Cardiac muscle cell (in vitro differentiated cells and primary cell): ENCODE measurements around the gene SLC6A3. TPM values are rescaled to one million over a fixed set of nuclear protein-coding genes. Genes with fewer than 3 reads are reported as not detected.

Source experiments
- DNase-seq, 2 donors: peaks; one replicate each; pipeline versions ENCODE4 v3.0.0 to v3.0.0-alpha.2; 2010 to 2017; ENCODE audit warnings: low read depth in 1 of 2, low spot score in 1 of 2
- H3K27ac ChIP-seq: fragments of 200-600 bp; sonication (generic); 2 replicates; pipeline ENCODE4 v1.5.1; 2016
- H3K27me3 ChIP-seq: fragments of 200-600 bp; sonication (generic); 2 replicates; pipeline ENCODE4 v1.6.0; 2016; ENCODE audit warnings: control low read depth
- H3K36me3 ChIP-seq: fragments of 200-600 bp; sonication (generic); 2 replicates; pipeline ENCODE4 v1.5.1; 2016; ENCODE audit warnings: control low read depth
- H3K4me1 ChIP-seq: fragments of 200-600 bp; sonication (generic); 2 replicates; pipeline ENCODE4 v1.8.1; 2017; ENCODE audit warnings: low read depth, mild to moderate bottlenecking, mixed run types
- H3K4me3 ChIP-seq: fragments of 200-600 bp; sonication (generic); 2 replicates; pipeline ENCODE4 v1.5.1; 2016; ENCODE audit warnings: mild to moderate bottlenecking
- H3K9me3 ChIP-seq: fragments of 200-600 bp; sonication (generic); 2 replicates; pipeline ENCODE4 v1.5.1; 2017; ENCODE audit warnings: low read depth, mild to moderate bottlenecking, control low read depth
- polyA plus RNA-seq: library from polyadenylated mRNA; unstranded; fragments of >200 nt; fragmentation: Nextera tagmentation; extraction: Ambion mirVana; gene quantifications from 2 replicates; pipeline ENCODE4 v1.2.1, GENCODE V29; 2016
- total RNA-seq: library from RNA; depleted of rRNA; stranded (reverse); fragments of >200 nt; gene quantifications from 2 replicates; pipeline ENCODE4 v1.2.3, GENCODE V29; 2016
- TF ChIP-seq, protein P1 (sequence below): IDR thresholded peaks from 2 replicates; pipeline ENCODE4 v1.5.1; 2012; ENCODE audit warnings: low read depth, mild to moderate bottlenecking, low read length

Gene SLC6A3
- total and polyA plus RNA-seq, 2 experiments from 2014 or later, result not detected

DNA sequence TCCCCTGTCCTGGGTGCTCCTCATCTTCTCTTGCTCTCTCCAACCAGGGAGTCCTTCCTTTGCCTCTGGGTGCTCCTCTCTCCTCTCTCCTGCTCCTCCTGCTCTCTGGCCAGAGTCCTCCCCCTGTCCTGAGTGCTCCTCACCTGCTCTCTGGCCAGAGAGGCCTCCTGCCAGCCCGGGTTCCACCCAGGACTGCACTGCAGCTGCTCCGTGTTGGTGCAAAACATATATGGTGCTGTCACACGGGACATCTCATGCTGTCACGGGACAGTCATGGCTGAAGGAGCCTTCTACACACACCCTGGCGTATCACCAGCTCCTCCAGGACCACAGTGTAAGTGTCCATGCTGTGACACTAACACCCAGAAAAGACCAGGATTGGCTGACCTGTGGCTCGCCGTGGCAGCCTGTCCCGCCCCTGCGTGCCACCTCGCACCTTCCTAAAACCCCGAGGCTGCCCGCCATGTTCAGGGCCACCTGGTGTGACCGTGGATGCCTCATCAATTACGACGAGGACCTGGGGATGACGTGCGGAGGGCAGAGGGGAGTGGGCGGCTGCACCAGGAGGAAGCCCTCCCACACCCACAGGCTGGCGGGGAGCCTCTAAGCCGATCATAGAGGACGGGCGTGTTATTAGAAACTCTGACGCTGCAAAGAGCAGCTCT lies 27.9 kb upstream of the SLC6A3 start:
- Histone ChIP-seq H3K4me1 (no peaks in the 10 kb centered on the region), H3K27ac (no peak overlapping the region), H3K27me3 (no peaks in the 10 kb centered on the region), H3K9me3 (no peaks in the 10 kb centered on the region), H3K36me3 (peaks cover 6% of the 10 kb centered on the region), H3K4me3 (no peak overlapping the region)
- no peak for DNase-seq
- TF ChIP-seq, protein P1, sequence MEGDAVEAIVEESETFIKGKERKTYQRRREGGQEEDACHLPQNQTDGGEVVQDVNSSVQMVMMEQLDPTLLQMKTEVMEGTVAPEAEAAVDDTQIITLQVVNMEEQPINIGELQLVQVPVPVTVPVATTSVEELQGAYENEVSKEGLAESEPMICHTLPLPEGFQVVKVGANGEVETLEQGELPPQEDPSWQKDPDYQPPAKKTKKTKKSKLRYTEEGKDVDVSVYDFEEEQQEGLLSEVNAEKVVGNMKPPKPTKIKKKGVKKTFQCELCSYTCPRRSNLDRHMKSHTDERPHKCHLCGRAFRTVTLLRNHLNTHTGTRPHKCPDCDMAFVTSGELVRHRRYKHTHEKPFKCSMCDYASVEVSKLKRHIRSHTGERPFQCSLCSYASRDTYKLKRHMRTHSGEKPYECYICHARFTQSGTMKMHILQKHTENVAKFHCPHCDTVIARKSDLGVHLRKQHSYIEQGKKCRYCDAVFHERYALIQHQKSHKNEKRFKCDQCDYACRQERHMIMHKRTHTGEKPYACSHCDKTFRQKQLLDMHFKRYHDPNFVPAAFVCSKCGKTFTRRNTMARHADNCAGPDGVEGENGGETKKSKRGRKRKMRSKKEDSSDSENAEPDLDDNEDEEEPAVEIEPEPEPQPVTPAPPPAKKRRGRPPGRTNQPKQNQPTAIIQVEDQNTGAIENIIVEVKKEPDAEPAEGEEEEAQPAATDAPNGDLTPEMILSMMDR, result no peak

DNA sequence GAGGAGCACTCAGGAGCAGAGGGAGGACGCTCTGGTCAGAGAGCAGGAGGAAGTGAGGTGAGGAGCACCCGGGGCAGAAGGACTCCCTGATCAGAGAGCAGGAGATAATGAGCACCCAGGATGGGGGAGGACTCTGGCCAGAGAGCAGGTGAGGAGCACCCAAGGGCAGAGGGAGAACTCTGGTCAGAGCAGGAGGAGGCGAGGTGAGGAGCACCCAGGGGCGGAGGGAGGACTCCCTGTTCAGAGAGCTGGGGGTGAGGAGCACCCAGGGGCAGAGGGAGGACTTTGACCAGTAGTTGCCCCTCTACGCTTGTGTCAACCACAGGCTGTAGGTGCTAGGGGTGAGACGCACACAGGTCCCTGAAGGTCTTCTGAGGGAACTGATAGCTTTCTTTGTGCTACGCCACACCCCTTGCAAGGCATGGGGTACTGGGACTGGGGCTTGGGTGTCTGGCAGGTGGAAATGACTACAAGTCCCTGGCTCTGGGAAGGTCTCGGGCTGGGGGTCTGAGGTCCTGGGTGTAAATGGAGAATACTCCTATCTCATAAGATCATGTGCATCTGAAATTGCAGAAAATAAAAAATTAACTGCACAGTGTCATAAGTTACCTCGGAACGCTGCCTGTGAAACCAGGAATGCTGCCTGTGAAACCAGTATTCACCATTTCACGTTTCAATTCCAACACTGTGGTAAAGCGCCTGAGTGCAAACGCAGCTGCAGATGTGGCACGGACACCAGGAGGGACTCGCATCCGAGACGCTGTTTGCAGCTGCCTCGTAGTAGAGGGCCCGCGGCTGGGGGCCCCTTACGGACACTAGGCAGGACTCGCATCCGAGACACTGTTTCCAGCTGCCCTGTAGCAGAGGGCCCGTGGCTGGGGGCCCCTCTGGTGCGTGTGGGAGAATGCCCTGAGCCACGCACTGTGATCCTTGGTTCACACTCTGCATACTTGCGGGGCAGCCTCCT lies 27.0 kb upstream of the SLC6A3 start:
- Histone ChIP-seq H3K9me3 (no peaks in the 10 kb centered on the region), H3K27ac (no peak overlapping the region), H3K36me3 (peaks cover 6% of the 10 kb centered on the region), H3K4me3 (no peak overlapping the region), H3K4me1 (no peaks in the 10 kb centered on the region), H3K27me3 (no peaks in the 10 kb centered on the region)
- DNase-seq, result no peak
- TF ChIP-seq, protein P1, result no peak

DNA sequence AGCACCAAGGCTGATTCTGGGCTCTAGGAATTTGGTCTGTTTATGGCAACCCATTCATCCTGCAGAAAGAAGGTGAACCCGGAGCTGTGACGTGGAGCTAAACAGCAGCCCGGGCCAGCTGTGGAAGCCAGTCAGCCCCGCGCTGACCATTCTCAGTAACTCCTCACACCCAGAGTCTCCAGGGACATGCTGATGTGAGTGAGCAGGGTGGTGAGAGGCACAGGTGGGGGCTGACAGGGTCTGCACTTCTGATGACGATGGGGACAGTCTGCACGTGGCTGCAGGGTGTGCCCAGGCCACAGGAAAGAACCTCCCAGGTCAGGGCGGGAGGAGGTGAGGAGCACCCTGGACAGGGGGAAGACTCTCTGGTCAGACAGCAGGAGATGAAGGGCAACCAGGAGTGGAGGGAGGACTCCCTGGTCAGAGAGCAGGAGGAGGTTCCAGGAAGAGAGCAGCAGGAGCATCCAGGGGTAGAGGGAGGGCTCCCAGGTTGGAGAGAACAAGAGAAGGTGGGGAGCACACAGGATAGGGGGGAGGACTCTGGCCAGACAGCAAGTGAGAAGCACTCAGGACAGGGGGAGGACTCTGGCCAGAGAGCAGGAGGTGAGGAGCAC lies 26.1 kb upstream of the SLC6A3 start:
- Histone ChIP-seq H3K4me3 (no peak overlapping the region), H3K27me3 (no peaks in the 10 kb centered on the region), H3K36me3 (peaks cover 3% of the 10 kb centered on the region), H3K9me3 (no peaks in the 10 kb centered on the region), H3K4me1 (no peaks in the 10 kb centered on the region), H3K27ac (no peak overlapping the region)
- TF ChIP-seq, protein P1, result no peak
- no peak for DNase-seq

DNA sequence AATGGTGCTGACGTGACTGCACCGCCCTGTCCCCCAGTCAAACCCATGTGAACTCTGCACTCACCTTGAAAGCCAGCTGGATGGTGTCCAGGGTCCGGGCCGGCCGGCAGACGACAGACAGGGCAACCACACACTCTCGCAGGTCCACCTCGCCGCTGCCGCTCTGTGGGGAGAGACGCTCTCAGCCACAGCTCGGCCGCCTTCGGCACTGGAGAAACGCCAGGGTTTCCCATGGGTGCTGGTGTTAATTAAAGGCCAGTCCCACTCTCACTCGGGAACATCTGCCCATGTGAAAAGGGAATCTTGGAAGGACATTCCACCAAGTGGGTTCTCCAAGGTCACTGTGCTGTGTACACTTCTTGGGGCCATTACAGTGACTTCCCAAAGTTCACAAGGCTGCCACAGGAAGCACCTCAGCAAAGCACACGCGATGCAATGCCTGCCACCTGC lies 25.5 kb upstream of the SLC6A3 start:
- Histone ChIP-seq H3K27me3 (no peaks in the 10 kb centered on the region), H3K4me1 (no peaks in the 10 kb centered on the region), H3K4me3 (no peak overlapping the region), H3K9me3 (no peaks in the 10 kb centered on the region), H3K36me3 (peaks cover 3% of the 10 kb centered on the region), H3K27ac (no peak overlapping the region)
- no peak for DNase-seq
- TF ChIP-seq, protein P1, result no peak

DNA sequence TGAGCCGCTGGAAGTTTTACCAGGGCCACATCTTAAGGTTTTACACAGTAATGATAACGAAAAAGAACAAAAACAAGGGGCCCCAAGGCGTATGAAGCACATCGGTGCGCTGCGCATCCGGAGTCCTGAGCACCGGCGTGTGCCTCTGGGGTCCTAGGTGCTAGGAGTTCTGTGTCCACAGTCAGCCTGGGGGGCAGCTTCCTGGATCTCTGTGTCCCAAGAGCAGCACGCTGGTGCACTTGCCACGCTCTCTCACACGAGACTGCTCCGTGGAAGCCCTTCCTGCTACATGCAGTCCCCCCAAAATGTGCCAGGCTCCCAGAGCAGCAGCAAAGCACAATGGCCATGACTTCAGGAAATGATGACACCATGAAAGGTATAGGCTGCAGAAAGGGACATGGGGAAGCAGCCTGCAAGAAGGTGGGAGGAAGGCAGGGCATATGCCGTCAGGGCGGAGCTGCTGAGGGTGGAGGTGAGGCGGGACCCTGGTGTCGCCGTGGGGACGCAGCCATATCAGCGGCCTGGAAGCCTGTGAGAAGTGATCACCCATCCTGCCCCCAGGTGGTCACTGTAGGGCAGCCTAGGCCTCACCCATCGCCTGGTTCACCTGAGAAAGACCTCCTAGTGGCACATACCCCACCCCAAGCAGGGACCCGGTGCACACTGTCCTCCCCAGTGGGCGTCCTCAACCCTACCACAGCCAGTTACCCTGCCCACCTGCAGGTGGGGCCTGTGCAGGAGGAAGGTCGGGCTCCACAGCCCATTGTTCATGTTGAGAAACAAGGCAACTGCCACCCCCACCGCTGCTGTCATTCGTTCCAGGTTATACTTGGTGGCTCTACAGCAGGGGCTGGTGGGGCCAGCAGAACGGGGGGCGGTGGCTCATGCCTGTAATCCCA lies 23.6 kb upstream of the SLC6A3 start:
- peaks cover 3% of the 10 kb centered on the region for H3K36me3 ChIP-seq
- no peak overlapping the region for H3K27ac ChIP-seq
- no peaks in the 10 kb centered on the region for H3K27me3 ChIP-seq
- no peak overlapping the region for H3K4me3 ChIP-seq
- TF ChIP-seq, protein P1, result no peak
- no peak for DNase-seq
- no peaks in the 10 kb centered on the region for H3K4me1 ChIP-seq
- no peaks in the 10 kb centered on the region for H3K9me3 ChIP-seq
